ENCODE measurements around the gene SPTBN5.

Gene SPTBN5

DNA sequence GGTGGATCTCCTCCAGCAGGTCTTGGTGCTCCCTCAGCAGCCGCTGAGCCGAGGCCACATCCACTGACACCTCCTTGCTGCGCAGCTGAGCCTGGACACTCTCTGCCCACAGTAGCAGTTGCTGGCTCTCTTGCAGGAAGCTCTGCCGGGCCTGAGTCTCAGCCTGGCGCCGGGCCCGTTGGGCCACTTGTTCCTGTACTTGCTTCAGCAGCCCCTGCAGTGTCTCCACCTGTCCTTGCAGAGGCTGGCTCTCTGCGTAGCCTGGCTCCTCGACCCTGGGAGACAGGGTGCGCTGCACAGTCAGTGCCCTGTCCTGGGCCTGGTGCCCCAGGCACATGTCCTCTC is 15.5 kb downstream of the SPTBN5 start:
- no peak overlapping the region for H3K27ac ChIP-seq
- TF ChIP-seq, protein P1, sequence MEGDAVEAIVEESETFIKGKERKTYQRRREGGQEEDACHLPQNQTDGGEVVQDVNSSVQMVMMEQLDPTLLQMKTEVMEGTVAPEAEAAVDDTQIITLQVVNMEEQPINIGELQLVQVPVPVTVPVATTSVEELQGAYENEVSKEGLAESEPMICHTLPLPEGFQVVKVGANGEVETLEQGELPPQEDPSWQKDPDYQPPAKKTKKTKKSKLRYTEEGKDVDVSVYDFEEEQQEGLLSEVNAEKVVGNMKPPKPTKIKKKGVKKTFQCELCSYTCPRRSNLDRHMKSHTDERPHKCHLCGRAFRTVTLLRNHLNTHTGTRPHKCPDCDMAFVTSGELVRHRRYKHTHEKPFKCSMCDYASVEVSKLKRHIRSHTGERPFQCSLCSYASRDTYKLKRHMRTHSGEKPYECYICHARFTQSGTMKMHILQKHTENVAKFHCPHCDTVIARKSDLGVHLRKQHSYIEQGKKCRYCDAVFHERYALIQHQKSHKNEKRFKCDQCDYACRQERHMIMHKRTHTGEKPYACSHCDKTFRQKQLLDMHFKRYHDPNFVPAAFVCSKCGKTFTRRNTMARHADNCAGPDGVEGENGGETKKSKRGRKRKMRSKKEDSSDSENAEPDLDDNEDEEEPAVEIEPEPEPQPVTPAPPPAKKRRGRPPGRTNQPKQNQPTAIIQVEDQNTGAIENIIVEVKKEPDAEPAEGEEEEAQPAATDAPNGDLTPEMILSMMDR (IDR thresholded peaks at IDR 0.05) = no peak
- TF ChIP-seq ZFX (IDR thresholded peaks at IDR 0.05; ENCODE audit: borderline replicate concordance) = no peak

DNA sequence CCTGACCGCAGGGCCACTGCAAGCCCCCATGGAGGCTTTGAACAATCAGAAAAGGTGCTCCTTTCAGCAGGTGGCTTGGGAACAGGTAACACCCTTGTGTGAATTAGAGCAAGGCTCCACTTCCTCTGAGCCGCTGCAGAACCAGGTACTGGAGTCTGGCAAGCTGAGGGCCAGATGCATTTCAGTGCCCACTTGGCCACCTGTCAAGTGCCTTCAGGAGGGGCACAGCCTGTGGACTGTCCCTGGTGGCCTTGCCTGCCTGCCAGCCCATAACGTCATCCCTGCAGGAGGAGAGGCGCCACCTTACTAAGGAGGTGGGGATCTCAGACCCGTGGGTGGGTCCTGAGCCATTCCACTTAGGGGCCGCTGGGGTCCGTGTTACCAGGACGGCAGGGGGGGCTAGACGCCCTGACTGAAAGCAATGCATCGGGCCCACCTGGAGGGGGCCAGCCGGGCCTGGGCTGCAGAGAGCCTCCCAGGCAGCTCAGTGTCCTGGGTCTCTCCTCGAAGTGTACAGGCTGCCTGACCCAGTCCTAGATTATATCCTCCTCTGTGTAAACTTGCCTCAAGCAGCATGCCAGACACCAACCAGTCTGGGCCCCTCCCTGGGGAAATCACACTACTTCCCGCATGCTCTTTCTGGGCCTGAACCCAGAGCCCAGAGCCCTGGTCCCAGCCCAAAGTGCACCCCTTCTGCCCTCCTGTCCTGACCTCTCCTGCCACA is 16.1 kb downstream of the SPTBN5 start:
- no peak for TF ChIP-seq ZFX (IDR thresholded peaks at IDR 0.05; ENCODE audit: borderline replicate concordance)
- TF ChIP-seq, protein P1 (IDR thresholded peaks at IDR 0.05) = no peak
- no peak overlapping the region for H3K27ac ChIP-seq

DNA sequence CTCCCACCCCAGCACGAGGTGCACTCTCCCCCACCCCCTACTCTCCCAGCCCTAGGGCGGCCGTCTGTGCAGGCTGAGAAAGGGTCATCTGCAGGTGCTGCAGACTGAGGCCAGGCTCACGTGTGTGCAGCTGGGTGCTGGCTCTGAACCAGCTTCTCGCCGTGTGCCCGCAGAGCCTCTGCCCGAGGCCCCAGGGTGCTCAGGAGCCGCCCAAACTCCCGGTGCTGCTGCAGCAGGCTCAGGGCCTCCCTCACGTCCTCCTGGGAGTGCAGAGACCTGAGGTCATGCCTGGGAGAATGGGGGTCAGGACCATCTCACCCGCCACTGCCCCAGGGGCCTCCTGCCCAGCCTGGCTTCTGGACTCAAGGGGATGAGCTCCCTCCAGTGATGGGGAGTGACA is 17.2 kb downstream of the SPTBN5 start:
- no peak overlapping the region for H3K27ac ChIP-seq
- no peak for TF ChIP-seq ZFX (IDR thresholded peaks at IDR 0.05; ENCODE audit: borderline replicate concordance)
- TF ChIP-seq, protein P1 (IDR thresholded peaks at IDR 0.05) = no peak

DNA sequence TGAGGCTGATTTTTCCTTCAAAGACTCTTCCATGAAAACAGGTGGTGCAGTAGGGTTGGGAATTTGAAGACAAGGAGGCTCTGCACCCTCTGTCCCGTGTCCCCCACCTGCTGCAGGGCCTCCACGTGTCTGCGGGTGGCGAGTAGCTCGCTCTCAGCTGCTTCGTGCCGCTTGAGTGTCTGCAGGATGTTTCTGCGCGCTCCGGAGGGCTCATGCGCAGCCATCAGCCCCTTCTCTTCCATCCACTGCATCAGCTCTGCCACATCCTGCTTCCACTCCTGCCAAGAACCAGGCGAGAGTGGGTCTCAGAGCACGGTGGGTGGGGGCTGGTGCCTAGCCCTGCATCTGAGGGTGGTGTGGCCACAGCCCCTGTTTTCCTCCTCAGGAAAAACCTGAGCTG is 17.8 kb downstream of the SPTBN5 start:
- TF ChIP-seq, protein P1 (IDR thresholded peaks at IDR 0.05) = no peak
- TF ChIP-seq ZFX (IDR thresholded peaks at IDR 0.05; ENCODE audit: borderline replicate concordance) = no peak
- H3K27ac ChIP-seq = no peak overlapping the region

DNA sequence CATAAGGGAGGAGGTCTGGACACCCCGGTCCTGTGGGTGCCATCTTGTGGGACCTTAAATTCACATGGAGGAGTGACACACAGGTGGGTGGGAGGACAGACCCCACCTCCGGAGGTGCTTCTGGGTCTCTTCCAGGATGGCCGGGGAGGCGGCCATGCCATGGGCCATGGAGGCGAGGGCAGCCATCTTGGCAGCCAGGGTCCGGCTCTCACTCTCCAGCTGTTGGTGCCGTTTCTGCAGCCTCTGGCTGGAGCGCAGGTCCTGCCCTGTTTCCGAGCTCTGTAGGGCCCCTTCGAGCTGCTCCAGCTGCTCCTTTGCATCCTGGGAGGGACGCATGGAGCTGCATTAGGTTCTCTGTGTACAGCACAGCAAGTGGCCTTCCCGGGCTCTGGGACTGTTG is 19.1 kb downstream of the SPTBN5 start:
- H3K27ac ChIP-seq = no peak overlapping the region
- TF ChIP-seq, protein P1 (IDR thresholded peaks at IDR 0.05) = no peak
- no peak for TF ChIP-seq ZFX (IDR thresholded peaks at IDR 0.05; ENCODE audit: borderline replicate concordance)

DNA sequence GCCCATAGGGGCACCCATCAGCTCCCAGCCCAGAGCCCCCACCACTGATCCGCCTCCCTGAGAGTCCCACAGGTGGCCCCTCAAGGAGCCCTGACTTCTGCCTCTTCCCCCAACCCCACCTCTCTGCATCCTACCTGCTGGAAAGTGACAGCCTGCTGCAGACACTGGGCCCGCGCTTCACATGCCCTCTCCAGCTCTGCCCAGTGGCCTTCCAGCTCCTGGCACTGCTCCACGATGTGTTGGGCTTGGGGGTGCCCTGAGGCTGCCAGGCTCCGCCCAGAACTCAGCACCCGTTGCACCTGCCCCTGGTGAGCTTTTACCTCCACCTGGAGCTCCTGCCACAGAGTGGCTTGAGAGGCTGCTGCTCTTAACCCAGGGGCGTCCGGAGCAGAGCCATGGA is 20.1 kb downstream of the SPTBN5 start:
- no peak overlapping the region for H3K27ac ChIP-seq
- TF ChIP-seq ZFX (IDR thresholded peaks at IDR 0.05; ENCODE audit: borderline replicate concordance) = no peak
- TF ChIP-seq, protein P1 (IDR thresholded peaks at IDR 0.05) = no peak

DNA sequence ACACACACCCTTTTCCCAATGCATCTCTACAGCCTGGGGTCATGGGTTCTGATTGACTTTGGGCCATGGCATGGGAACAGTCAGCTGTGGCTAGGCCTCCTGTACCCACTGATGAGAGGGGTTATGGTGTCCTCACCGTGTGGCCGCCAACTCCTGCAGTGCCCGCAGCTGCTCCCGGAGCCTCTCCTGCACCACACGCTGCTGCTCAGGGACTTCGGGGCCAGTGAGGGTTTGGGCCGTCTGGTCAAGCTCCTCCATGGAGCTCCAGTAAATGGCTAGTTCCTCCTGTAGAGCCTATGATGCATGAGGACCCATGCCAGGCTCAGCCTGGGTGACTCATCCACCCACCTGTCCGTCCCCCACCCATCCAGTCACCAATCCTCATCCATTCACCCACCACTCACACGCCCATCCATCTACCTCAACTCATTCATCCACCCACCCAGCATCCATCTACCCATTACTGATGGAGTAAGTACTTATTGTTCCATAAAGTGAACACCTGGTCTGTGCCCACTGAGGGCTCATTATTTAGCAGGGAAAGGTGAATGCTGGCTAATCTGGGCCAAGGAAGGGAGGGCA is 21.6 kb downstream of the SPTBN5 start:
- TF ChIP-seq, protein P1 (IDR thresholded peaks at IDR 0.05) = no peak
- no peak for TF ChIP-seq ZFX (IDR thresholded peaks at IDR 0.05; ENCODE audit: borderline replicate concordance)
- no peak overlapping the region for H3K27ac ChIP-seq
